Erythroblast (primary cell): Measurements from ENCODE around the gene CCSER2.

Experiments
- GATA1 ChIP-seq: IDR thresholded peaks from 2 replicates; pipeline ENCODE4 v1.6.1; 2011; ENCODE audit warnings: low read depth, mild to moderate bottlenecking, control low read depth, low read length, moderate library complexity
- POLR2A ChIP-seq: IDR thresholded peaks from 2 replicates; pipeline ENCODE4 v1.6.1; 2011; ENCODE audit warnings: mild to moderate bottlenecking, low read length

DNA sequence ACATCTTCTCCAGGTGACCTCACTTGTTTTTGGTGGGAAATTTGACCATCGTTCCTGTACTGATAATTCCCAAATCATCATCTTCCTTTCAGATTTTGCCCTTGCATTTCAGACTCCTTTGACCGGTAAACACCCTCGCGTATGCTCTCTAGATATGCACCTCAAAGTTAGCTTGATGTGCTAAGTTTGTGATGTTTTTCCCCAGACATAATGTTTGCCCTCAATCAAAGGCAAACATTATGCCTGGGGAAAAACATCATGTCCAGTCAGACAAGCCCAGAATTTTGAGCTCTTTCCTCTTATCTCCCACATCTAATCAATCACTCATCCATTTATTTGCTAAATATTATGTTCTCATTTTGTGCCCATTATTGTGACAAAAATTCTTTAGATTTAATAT, 26.2 kb downstream of the CCSER2 start:
- TF ChIP-seq POLR2A (no peak), GATA1 (no peak)
